Large intestine (tissue), 3 donors: ENCODE data around the gene ADORA3. TPM values are rescaled to one million over a fixed set of nuclear protein-coding genes. Genes with fewer than 3 reads are reported as not detected.

Experiments used
- DNase-seq, 2 donors: peaks; one replicate each; pipeline versions ENCODE4 v3.0.0 to v3.0.0-alpha.2; 2013
- H3K27ac ChIP-seq: one replicate; pipeline ENCODE4 v1.5.1; 2013; ENCODE audit warnings: low read length
- H3K27me3 ChIP-seq: 2 replicates; pipeline ENCODE4 v1.6.1; 2013; ENCODE audit warnings: low read length; ENCODE audit not compliant: control insufficient read depth, insufficient read depth
- H3K36me3 ChIP-seq: 2 replicates; pipeline ENCODE4 v1.6.1; 2013; ENCODE audit warnings: low read length; ENCODE audit not compliant: control insufficient read depth, insufficient read depth
- H3K4me1 ChIP-seq: one replicate; pipeline ENCODE4 v1.6.1; 2013; ENCODE audit warnings: low read length; ENCODE audit not compliant: control insufficient read depth, insufficient read depth
- H3K4me3 ChIP-seq: one replicate; pipeline ENCODE4 v1.5.1; 2013; ENCODE audit warnings: low read length
- H3K9me3 ChIP-seq: one replicate; pipeline ENCODE4 v1.6.1; 2013; ENCODE audit warnings: mild to moderate bottlenecking, low read depth, low read length, moderate library complexity; ENCODE audit not compliant: control insufficient read depth
- WGBS: methylation state at CpG from one replicate; pipeline ENCODE4 v1.1.5; 2013; ENCODE audit warnings: low lambda C conversion rate; ENCODE audit not compliant: insufficient coverage; 5-methylcytosine and 5-hydroxymethylcytosine counted together
- polyA plus RNA-seq: library from polyadenylated mRNA; unstranded; fragments of 120-200 nt; gene quantifications from one replicate; pipeline ENCODE4 v1.2.1, GENCODE V29; 2013

The ADORA3 gene
- polyA plus RNA-seq, 1 donor: 2.9 TPM

GRCh38 chr1:111449703-111450017 lies 53.8 kb downstream of the ADORA3 start:
- Histone ChIP-seq H3K4me3 (peak overlapping the region; percentile 86), H3K36me3 (peaks cover 32% of the 10 kb centered on the region), H3K4me1 (peaks cover 22% of the 10 kb centered on the region), H3K27ac (peak overlapping the region; percentile 59), H3K9me3 (peaks cover 3% of the 10 kb centered on the region), H3K27me3 (no peaks in the 10 kb centered on the region)
- WGBS: no CpG with 5 or more reads among the region's 8 CpGs
- no peak for DNase-seq

Other genes with a start within 250 kb of the ADORA3 start
- not detected for gene CHIA, start 212.8 kb downstream of the ADORA3 start, polyA plus RNA-seq
- gene OVGP1, start 75.9 kb downstream of the ADORA3 start, polyA plus RNA-seq: 4.1 TPM
- gene WDR77, start 54.4 kb downstream of the ADORA3 start, polyA plus RNA-seq: 35.3 TPM
- 333 TPM for gene ATP5PB, start 54.2 kb downstream of the ADORA3 start, polyA plus RNA-seq
- 3.6 TPM for gene C1orf162, start 29.6 kb downstream of the ADORA3 start, polyA plus RNA-seq
- gene TMIGD3, start within 50 bp of the ADORA3 start, polyA plus RNA-seq: 1.4 TPM
- gene RAP1A, start 116.2 kb upstream of the ADORA3 start, polyA plus RNA-seq: 95.2 TPM
- gene INKA2, start 235.8 kb upstream of the ADORA3 start, polyA plus RNA-seq: 4.2 TPM